ENCODE results near the gene AK4.

AK4 gene

GRCh38 chr1:65216989-65217388, 69.0 kb downstream of the AK4 start:
- DNase-seq = no peak
- Histone ChIP-seq H3K4me3 (ENCODE audit: low read depth, low read length) (no peak overlapping the region), H3K27me3 (replicated peaks) (no peaks in the 10 kb centered on the region), H3K27ac (no peak overlapping the region), H3K36me3 (replicated peaks) (no peaks in the 10 kb centered on the region)
- no peak for TF ChIP-seq CTCF (IDR thresholded peaks at IDR 0.05; ENCODE audit: low read depth, low read length, missing control alignments)
- in situ Hi-C loops (cut with HindIII; ENCODE audit: low pct_ligation_motif_present, low sequenced_read_pairs) = no loop called here

- no peaks in the 10 kb centered on the region for H3K27me3 ChIP-seq (replicated peaks)
- in situ Hi-C loops (cut with HindIII; ENCODE audit: low pct_ligation_motif_present, low sequenced_read_pairs) = no loop called here
- DNase-seq = no peak
These were observed 73.8 kb downstream of the AK4 start for GRCh38 chr1:65221638-65222339.

GRCh38 chr1:65222340-65222940, 74.4 kb downstream of the AK4 start:
- Histone ChIP-seq H3K27me3 (replicated peaks) (no peaks in the 10 kb centered on the region), H3K27ac (no peak overlapping the region), H3K36me3 (replicated peaks) (no peaks in the 10 kb centered on the region), H3K4me3 (ENCODE audit: low read depth, low read length) (no peak overlapping the region)
- no peak for DNase-seq
- in situ Hi-C loops (cut with HindIII; ENCODE audit: low pct_ligation_motif_present, low sequenced_read_pairs) = no loop called here
- no peak for TF ChIP-seq CTCF (IDR thresholded peaks at IDR 0.05; ENCODE audit: low read depth, low read length, missing control alignments)

More at GRCh38 chr1:65221638-65222339, 73.8 kb downstream of the AK4 start:
- no peak for TF ChIP-seq CTCF (IDR thresholded peaks at IDR 0.05; ENCODE audit: low read depth, low read length, missing control alignments)
- Histone ChIP-seq H3K36me3 (replicated peaks) (no peaks in the 10 kb centered on the region), H3K4me3 (ENCODE audit: low read depth, low read length) (no peak overlapping the region), H3K27ac (no peak overlapping the region)

GRCh38 chr1:65224681-65225091, 76.7 kb downstream of the AK4 start:
- no peak for TF ChIP-seq CTCF (IDR thresholded peaks at IDR 0.05; ENCODE audit: low read depth, low read length, missing control alignments)
- no peak for DNase-seq
- in situ Hi-C loops (cut with HindIII; ENCODE audit: low pct_ligation_motif_present, low sequenced_read_pairs) = no loop called here
- Histone ChIP-seq H3K36me3 (replicated peaks) (no peaks in the 10 kb centered on the region), H3K27me3 (replicated peaks) (no peaks in the 10 kb centered on the region), H3K4me3 (ENCODE audit: low read depth, low read length) (no peak overlapping the region), H3K27ac (no peak overlapping the region)

GRCh38 chr1:65225179-65225578, 77.2 kb downstream of the AK4 start:
- Histone ChIP-seq H3K36me3 (replicated peaks) (no peaks in the 10 kb centered on the region), H3K4me3 (ENCODE audit: low read depth, low read length) (no peak overlapping the region), H3K27ac (no peak overlapping the region), H3K27me3 (replicated peaks) (no peaks in the 10 kb centered on the region)
- no peak for DNase-seq
- no peak for TF ChIP-seq CTCF (IDR thresholded peaks at IDR 0.05; ENCODE audit: low read depth, low read length, missing control alignments)
- in situ Hi-C loops (cut with HindIII; ENCODE audit: low pct_ligation_motif_present, low sequenced_read_pairs) = no loop called here
